Fibroblast of lung (primary cell): ENCODE results near the gene RGS19. TPM values are rescaled to one million over a fixed set of nuclear protein-coding genes. Genes with fewer than 3 reads are reported as not detected.

Source experiments
- DNase-seq, 2 donors: peaks; one replicate each; pipeline versions ENCODE4 v3.0.0 to v3.0.0-alpha.2; 2010; ENCODE audit warnings: low read depth in 2 of 2
- H2AFZ ChIP-seq: 2 replicates; pipeline ENCODE4 v1.5.1; 2012; ENCODE audit warnings: low read length, control low read depth, inconsistent platforms
- H3K27ac ChIP-seq: 2 replicates; pipeline ENCODE4 v1.5.1; 2011; ENCODE audit warnings: low read length, control low read depth; ENCODE audit not compliant: insufficient read depth
- H3K27me3 ChIP-seq: 2 replicates; pipeline ENCODE4 v1.5.1; 2011; ENCODE audit warnings: mild to moderate bottlenecking, low read length; ENCODE audit not compliant: control insufficient read depth, insufficient read depth
- H3K36me3 ChIP-seq: 2 replicates; pipeline ENCODE4 v1.5.1; 2011; ENCODE audit warnings: low read length; ENCODE audit not compliant: control insufficient read depth, insufficient read depth
- H3K4me1 ChIP-seq: 2 replicates; pipeline ENCODE4 v1.5.1; 2011; ENCODE audit warnings: low read length; ENCODE audit not compliant: control insufficient read depth, insufficient read depth; ENCODE audit errors: extremely low read depth
- H3K4me2 ChIP-seq: 2 replicates; pipeline ENCODE4 v1.5.1; 2011; ENCODE audit warnings: low read length, control low read depth; ENCODE audit not compliant: insufficient read depth; ENCODE audit errors: extremely low read depth
- H3K4me3 ChIP-seq, 4 experiments: fragments of 200-600 bp in 1 of 4; sonication (generic) in 1 of 4; replicated peaks in 1 of 4; 2 replicates each; pipeline ENCODE4 v1.5.1; 2011 to 2016; ENCODE audit warnings: low read length in 4 of 4, low read depth in 3 of 4, mild to moderate bottlenecking in 3 of 4, control low read depth in 2 of 4, inconsistent platforms in 1 of 4, mixed read lengths in 1 of 4; ENCODE audit not compliant: insufficient read depth in 1 of 4; ENCODE audit errors: control extremely low read depth in 1 of 4
- H3K79me2 ChIP-seq: 2 replicates; pipeline ENCODE4 v1.5.1; 2012; ENCODE audit warnings: mild to moderate bottlenecking, low read length, inconsistent platforms; ENCODE audit not compliant: control insufficient read depth, insufficient read depth
- H3K9ac ChIP-seq: 2 replicates; pipeline ENCODE4 v1.5.1; 2011; ENCODE audit warnings: mild to moderate bottlenecking, low read length, control low read depth; ENCODE audit not compliant: insufficient read depth
- H3K9me3 ChIP-seq: 2 replicates; pipeline ENCODE4 v1.5.1; 2012; ENCODE audit warnings: low read depth, low read length; ENCODE audit not compliant: control insufficient read depth, insufficient read depth
- H4K20me1 ChIP-seq: 2 replicates; pipeline ENCODE4 v1.5.1; 2011; ENCODE audit warnings: low read length; ENCODE audit not compliant: control insufficient read depth, insufficient read depth; ENCODE audit errors: extremely low read depth
- CTCF ChIP-seq, 2 donors: IDR thresholded peaks in 1 of 2; conservative IDR thresholded peaks in 1 of 2; 1 replicate in 1 of 2; 2 replicates in 1 of 2; pipeline ENCODE4 v1.5.1; 2011 to 2012; ENCODE audit warnings: low read length in 2 of 2, control low read depth in 1 of 2, inconsistent platforms in 1 of 2, low read depth in 1 of 2, mild to moderate bottlenecking in 1 of 2
- EZH2 ChIP-seq: IDR thresholded peaks from 2 replicates; pipeline ENCODE4 v1.5.1; 2012; ENCODE audit warnings: low read length, control low read depth, mild to moderate bottlenecking; ENCODE audit errors: missing control alignments
- polyA plus RNA-seq, 2 donors: library from polyadenylated mRNA; depleted of rRNA in 1 of 2; stranded (reverse) in 1 of 2; unstranded in 1 of 2; fragments of >200 nt; gene quantifications; 2 replicates each; pipeline ENCODE4 v1.2.1, GENCODE V29; 2011 to 2012; ENCODE audit warnings: missing spikeins in 1 of 2
- total RNA-seq: library from RNA; depleted of rRNA; stranded (reverse); fragments of >200 nt; gene quantifications from 2 replicates; pipeline ENCODE4 v1.2.1, GENCODE V29; 2014

RGS19 gene
- total and polyA plus RNA-seq, 2 donors (not counting 1 experiment from before 2014, with no cell fraction given) = 5.8 to 9.1 TPM

GRCh38 chr20:64072498-64073063, 6.7 kb downstream of the RGS19 start:
- no peak for DNase-seq
- H3K36me3 ChIP-seq = peaks cover 1% of the 10 kb centered on the region

GRCh38 chr20:64071341-64072332, 7.7 kb downstream of the RGS19 start:
- Histone ChIP-seq H3K36me3 (peaks cover 1% of the 10 kb centered on the region), H3K27ac (no peak overlapping the region)

More at GRCh38 chr20:64072498-64073063, 6.7 kb downstream of the RGS19 start:
- no peaks in the 10 kb centered on the region for H4K20me1 ChIP-seq
- H3K4me3 ChIP-seq = no peak overlapping the region
- no peaks in the 10 kb centered on the region for H3K79me2 ChIP-seq
- no peaks in the 10 kb centered on the region for H3K9me3 ChIP-seq
- no peak overlapping the region for H3K4me2 ChIP-seq
- H3K27ac ChIP-seq = no peak overlapping the region
- no peaks in the 10 kb centered on the region for H3K4me1 ChIP-seq
- no peak overlapping the region for H3K9ac ChIP-seq
- TF ChIP-seq EZH2 (no peak), CTCF (conservative IDR thresholded peaks at IDR 0.05 in 1 of 2, IDR thresholded peaks at IDR 0.05 in 1 of 2; ENCODE audit: low read depth in 1 of 2, low read length in 2 of 2) (no peak)
- no peaks in the 10 kb centered on the region for H3K27me3 ChIP-seq
- H2AFZ ChIP-seq = no peak overlapping the region

More at GRCh38 chr20:64071341-64072332, 7.7 kb downstream of the RGS19 start:
- Histone ChIP-seq H3K4me3 (no peak overlapping the region), H4K20me1 (no peaks in the 10 kb centered on the region), H3K4me1 (no peaks in the 10 kb centered on the region), H3K9me3 (no peaks in the 10 kb centered on the region), H2AFZ (no peak overlapping the region), H3K79me2 (no peaks in the 10 kb centered on the region), H3K4me2 (no peak overlapping the region), H3K27me3 (no peaks in the 10 kb centered on the region), H3K9ac (no peak overlapping the region)
- TF ChIP-seq EZH2 (no peak), CTCF (conservative IDR thresholded peaks at IDR 0.05 in 1 of 2, IDR thresholded peaks at IDR 0.05 in 1 of 2; ENCODE audit: low read depth in 1 of 2, low read length in 2 of 2) (no peak)
- DNase-seq = no peak
